HG03354 (cell line): ENCODE measurements around the gene TARBP1.

ENCODE experiments used
- ATAC-seq: cut with Tn5 transposase; IDR thresholded peaks from one replicate; pipeline ENCODE4 v1.9.1; 2021; ENCODE audit warnings: mild to moderate bottlenecking; ENCODE audit not compliant: unreplicated experiment, poor library complexity, severe bottlenecking

TARBP1 gene

DNA sequence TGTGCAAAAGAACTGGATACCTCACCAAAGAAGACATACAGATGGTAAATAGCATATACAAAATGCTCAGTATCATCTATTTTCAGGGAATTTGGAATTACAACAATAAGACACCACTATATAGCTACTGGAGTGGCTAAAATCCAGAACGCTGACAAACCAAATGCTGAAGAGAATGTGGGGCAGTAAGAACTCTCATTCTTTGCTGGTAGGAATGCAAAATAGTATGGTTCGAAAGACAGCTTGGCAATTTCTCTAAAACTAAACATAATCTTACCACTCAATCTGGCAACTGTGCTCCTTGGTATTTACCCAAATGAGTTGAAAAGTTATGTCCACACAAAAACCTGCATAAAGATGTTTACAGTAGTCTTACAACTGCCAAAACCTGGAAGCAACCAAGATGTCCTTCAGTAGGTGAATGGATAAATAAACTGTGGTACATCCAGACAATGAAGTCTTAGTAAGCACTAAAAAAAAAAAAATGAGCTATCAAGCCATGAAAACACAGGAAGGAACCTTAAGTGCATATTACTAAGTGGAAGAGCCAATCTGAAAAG, 26.5 kb downstream of the TARBP1 start:
- ATAC-seq: no peak

DNA sequence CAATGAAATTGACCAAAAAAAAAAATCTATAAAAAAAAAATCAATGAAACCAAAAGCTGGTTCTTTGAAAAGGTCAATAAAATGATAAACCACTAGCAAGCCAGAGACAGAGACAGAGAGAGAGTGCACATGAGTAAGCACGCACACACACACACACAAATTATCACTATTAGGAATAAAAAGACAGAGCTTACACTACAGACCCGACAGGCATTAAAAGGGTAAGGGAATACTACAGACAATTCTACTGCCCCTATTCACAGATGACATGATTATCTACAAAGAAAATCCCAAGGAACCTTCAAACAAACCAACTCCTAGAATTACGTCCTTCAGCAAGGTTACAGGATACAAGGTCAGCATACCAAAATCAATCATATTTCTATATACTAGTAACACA, 38.6 kb downstream of the TARBP1 start:
- ATAC-seq: no peak

DNA sequence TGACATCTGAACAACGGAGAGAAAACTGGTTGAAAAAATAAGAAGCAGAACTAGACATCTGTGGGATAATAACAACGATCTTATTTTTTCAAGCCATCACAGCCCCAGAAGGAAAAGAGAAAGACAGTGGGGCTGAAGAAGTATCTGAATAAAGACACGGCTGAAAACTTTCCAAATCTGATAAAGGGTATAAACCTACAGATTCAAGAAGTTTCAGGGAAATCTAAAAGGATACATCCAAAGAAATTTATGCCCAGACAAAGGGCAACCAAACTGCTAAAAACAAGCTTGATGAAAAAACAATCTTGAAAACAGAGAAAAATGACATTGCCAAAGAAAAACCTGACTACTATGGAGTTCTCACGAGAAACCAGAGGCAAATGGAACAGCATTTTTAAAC, 40.4 kb downstream of the TARBP1 start:
- no peak for ATAC-seq

- ATAC-seq: no peak
Observed at GRCh38 chr1:234437423-234438171, 41.4 kb downstream of the TARBP1 start.

DNA sequence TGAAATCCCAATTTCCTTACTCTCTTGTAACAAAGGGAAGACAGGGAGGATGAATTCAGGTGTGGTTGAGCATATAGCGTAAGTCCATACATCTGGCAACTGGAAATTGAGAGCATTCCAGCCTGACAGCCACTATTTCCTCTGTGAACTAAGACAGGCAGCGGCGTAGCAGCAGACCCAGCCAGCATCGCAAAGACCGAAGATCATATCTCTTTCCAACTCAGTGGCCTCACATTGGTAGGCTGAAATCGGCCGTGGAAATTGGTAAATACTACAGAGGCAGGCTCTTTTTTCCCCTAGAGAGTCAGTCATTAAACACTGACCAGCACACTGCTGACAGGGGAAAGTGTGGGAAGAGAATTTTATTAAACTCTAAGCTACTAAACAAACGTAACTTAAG, 43.4 kb downstream of the TARBP1 start:
- ATAC-seq: no peak

- ATAC-seq: no peak
Observed at GRCh38 chr1:234434706-234435105, 44.3 kb downstream of the TARBP1 start.

DNA sequence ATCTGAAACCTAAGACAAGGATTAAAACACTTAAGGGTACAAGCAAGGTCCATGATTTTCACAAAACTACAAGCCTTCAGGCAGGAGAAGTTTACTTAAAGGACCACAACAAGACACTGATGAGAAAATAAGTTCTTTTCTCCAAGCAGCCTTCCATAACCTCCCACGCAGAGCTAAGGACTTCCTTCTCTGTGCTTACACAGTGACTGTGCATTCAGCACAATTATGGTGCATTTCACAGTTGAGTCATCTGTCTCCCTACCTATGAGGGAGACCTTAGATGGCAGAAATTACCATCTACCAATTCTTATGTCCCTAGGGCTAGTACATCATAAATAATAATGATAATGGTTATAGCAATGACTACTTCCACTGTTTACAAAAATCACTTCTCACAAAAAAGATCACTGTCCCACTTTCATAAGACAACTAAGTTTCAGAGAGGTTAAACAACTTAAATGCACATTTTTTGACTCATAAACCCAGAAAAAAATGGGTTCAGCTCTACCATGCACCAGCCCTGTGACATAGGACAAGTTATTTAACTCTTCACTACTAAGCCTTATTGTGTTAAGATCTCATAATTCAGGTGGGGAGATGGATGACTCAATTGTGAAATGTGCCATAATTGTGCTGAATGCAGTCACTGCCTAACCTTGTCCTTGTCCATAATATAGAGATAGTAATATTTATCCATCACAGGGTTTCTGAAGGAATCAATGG, 45.3 kb downstream of the TARBP1 start:
- ATAC-seq: no peak

DNA sequence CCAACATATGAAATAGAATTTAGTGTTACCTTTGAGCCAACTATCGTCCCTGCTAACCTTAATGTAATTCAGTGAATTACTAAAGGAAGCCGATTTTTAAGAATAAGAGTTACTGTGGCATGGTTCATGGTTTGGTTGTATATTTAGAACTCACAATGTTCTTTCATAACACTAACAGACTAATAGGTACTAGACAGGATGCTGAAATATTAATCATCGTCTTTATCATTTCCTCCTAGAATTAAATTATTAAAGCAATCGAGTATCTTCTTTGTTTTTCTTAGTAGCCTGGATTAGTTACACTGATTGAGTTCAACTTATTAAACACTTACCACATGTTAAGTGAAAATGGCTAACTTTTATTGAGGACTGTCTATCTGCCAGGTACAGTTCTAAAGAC, 47.7 kb downstream of the TARBP1 start:
- no peak for ATAC-seq

- no peak for ATAC-seq
Observed at GRCh38 chr1:234430691-234431090, 48.3 kb downstream of the TARBP1 start.

DNA sequence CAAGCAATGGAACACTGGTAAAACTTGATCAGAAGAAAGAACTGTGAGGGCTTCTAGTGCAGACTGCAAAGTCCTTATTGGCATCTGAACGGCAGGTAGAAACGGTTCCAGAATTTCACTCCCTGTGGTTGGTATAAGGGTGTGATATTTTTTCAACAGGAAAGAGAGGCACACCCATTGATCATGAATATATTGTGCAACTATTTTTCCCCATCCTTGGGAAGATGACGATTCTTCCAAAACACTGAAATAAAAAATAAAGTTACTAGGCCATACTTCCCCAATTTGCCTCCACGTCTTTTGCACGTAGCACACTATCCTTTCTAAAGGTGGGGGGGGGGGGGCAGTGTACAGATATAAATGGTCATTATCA, 49.6 kb downstream of the TARBP1 start:
- ATAC-seq: no peak

GRCh38 chr1:234427950-234428646, 50.9 kb downstream of the TARBP1 start:
- ATAC-seq: no peak

DNA sequence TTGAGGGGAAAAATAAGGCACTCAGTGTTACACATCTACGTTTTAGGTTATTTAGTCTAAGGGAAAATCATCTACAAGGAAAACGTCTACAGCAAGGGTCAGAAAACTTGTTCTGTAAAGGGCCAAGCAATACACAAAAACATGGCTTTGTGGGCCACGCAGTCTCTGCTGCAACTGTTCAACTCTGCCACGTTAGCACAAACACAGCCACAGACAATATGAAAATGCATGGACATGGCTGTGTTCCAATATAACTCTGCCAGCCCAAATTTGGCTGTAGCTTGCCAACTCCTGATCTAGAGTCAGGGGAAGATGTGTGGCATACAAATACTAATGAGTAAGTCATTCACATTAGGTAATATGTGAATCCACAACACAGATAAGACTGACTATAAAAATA, 65.0 kb downstream of the TARBP1 start:
- ATAC-seq: no peak

DNA sequence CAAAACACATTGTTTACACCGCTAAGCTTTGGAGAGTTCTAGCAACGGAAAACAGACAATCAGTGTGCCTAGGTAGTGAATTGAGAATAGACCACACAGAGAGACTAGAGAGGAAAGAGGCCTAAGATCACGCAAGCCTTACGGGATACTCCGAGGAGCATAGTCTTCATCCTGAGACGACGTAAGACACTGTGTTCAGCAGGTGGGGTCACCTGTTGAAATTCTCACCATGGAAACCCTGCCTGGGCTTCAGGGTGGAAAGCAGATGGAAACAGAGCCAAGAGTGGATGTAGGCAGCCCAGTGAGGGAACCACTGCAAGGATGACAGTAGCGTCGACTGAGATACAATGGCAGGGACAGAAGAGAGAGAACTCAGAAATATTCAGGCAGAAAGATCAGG, 65.5 kb downstream of the TARBP1 start:
- ATAC-seq: no peak

GRCh38 chr1:234412830-234413229, 66.1 kb downstream of the TARBP1 start:
- no peak for ATAC-seq

- no peak for ATAC-seq
Observed at GRCh38 chr1:234409328-234409727, 69.7 kb downstream of the TARBP1 start.

DNA sequence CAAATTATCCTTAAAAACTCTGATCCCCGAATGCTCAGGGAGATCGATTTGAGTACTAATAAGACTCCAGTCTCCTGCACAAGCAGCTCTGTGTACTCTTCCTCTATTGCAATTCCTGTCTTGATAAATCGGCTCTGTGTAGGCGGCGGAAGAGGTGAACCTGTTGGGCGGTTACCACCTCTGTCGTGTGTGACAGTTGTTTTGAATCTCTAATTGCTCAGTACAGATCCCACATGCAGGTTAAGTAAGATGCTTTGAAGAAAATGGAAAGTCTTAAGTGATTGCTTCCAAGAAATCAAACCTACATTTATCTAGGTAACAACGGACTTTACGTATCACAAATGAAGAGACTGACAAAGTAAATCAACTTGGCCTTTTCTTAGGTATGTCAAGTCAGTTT, 70.2 kb downstream of the TARBP1 start:
- no peak for ATAC-seq

DNA sequence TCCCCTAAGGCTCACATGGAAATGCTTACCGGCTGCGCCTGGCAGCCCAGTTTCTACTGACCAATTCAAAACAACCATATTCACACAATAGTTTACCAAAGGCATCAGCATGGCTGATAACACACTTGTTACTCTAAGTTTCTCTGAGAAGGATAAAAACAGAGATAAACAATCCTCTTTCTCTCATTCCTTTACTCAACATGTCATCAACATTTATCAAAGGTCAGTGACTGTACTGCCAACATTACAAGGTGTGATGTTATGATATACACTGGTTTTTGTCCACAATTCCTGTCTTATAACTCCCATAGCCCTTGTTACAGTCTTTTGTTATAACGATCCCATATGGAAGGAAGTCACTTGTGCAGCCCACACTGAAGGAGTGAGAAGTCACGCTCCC, 72.1 kb downstream of the TARBP1 start:
- no peak for ATAC-seq

GRCh38 chr1:234405676-234406075, 73.3 kb downstream of the TARBP1 start:
- no peak for ATAC-seq

GRCh38 chr1:234402939-234403338, 76.0 kb downstream of the TARBP1 start:
- ATAC-seq: no peak

DNA sequence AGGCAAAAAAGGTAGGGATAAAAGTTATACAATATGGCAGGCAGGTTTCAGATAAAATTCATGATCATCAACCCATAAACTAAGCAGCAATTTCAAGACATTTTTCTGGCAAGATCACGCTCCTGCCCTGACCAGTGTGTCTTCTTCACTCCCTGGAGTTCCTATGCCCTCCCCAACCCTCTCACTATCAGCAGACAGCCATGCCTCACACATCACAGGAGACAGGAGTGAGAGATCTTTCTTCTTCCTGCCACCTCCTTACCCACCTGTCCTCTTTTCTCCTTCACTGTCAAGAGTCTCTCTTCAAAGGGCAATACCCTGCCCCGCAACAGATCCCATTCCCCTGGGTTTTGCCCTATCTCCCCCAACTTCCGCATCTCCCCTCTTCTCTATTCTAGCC, 77.3 kb downstream of the TARBP1 start:
- ATAC-seq: no peak

GRCh38 chr1:234400773-234401172, 78.2 kb downstream of the TARBP1 start:
- ATAC-seq: peak; percentile 69
